Measurements from ENCODE around the gene CEP72.
"Not testable (repeated sequence)": the region's sequence is repeated elsewhere in the genome, so short reads cannot be mapped to it uniquely, and the experiment has no call there.

CEP72 gene

DNA sequence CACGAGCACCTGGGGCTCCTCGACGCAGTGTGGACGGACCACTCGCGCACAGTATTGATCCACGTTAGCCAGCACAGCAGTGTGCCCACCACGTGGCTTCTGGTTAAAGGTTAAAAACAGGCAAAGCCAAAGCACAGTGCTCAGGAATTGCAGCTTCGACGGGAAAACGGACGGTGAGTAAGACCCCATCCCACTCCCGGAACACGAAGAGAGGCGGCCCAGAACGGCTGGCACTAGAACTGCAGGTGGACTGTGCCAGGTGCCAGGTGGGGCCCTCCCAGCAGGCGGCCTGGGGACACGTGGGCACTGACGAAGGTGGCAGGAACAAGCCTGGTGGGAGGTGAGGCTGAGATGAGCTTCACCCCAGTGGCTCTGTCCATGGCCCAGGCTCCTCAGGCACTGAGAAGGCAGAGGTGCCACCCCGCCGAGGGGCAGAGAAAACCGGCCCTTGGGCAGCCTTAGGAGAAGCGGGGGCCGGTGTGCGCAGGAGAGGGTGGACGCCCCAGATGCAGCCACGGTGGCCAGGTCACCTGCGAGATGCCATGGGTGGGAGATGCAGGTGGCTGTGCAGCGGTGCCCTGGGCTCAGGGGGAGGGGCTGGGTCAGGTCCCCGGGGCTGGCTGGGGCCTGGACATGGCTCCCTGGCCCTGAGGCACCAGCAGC, 76.3 kb downstream of the CEP72 start:
- not testable (repeated sequence) for H2AFZ ChIP-seq (ENCODE audit: low read depth, low read length); H3K79me2 ChIP-seq (ENCODE audit: low read length); H3K9me3 ChIP-seq (ENCODE audit: insufficient read depth, low read length); H3K4me2 ChIP-seq (ENCODE audit: low read length); H3K27me3 ChIP-seq (ENCODE audit: low read depth, low read length); H3K27ac ChIP-seq (ENCODE audit: low read length); H3K9ac ChIP-seq (ENCODE audit: low read length); H3K36me3 ChIP-seq (replicated peaks; ENCODE audit: low read depth, low read length); H4K20me1 ChIP-seq (ENCODE audit: insufficient read depth, low read length); H3K4me3 ChIP-seq (ENCODE audit: low read length); H3K4me1 ChIP-seq (ENCODE audit: low read length)

DNA sequence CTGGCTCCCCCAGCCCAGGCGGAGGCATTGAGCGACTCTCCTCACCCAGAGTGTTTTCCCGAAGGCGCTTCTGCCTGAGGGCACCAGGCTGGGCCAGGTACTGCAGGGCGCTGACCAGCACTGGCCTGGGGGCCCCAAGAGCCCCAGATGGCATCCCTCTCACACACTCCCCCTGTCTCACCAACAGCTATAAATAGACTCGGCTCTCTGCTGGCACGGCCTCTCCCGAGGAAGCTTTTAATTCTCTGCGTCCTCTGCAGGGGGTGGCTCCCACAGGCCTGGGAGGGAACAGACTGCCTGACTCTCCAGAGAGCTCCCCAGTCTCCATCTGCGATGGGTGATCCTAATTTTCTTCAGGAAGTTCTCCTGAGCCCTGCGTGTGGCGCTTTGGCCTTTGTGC, 78.2 kb downstream of the CEP72 start:
- not testable (repeated sequence) for H3K27ac ChIP-seq (ENCODE audit: low read length); H3K27me3 ChIP-seq (ENCODE audit: low read depth, low read length); H2AFZ ChIP-seq (ENCODE audit: low read depth, low read length); H3K4me3 ChIP-seq (ENCODE audit: low read length); H3K79me2 ChIP-seq (ENCODE audit: low read length); H4K20me1 ChIP-seq (ENCODE audit: insufficient read depth, low read length); H3K4me2 ChIP-seq (ENCODE audit: low read length); H3K9ac ChIP-seq (ENCODE audit: low read length); H3K4me1 ChIP-seq (ENCODE audit: low read length); H3K36me3 ChIP-seq (replicated peaks; ENCODE audit: low read depth, low read length); H3K9me3 ChIP-seq (ENCODE audit: insufficient read depth, low read length)

DNA sequence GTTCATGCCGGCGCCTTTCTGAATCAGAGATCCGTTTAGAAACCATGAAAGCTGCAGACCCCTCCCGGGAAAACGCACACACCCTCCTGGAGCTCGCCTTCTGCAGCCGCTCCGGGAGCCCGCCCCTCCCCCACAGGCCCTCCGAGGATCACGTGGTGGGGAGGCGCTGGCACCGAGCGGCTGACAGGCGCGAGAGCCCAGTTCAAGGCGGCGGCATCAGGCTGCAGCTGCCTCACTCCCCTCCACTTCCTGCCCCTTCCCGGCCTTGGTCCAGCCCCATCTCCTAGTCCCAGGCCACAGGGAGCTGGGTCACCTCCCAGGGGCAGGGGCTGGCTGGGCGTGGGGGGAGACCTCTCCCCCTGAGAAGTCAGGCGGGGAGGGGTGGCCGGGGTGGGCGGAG, 78.9 kb downstream of the CEP72 start:
- not testable (repeated sequence) for H3K79me2 ChIP-seq (ENCODE audit: low read length); H2AFZ ChIP-seq (ENCODE audit: low read depth, low read length); H3K9ac ChIP-seq (ENCODE audit: low read length); H3K27ac ChIP-seq (ENCODE audit: low read length); H3K36me3 ChIP-seq (replicated peaks; ENCODE audit: low read depth, low read length); H3K4me3 ChIP-seq (ENCODE audit: low read length); H3K9me3 ChIP-seq (ENCODE audit: insufficient read depth, low read length); H3K27me3 ChIP-seq (ENCODE audit: low read depth, low read length); H4K20me1 ChIP-seq (ENCODE audit: insufficient read depth, low read length); H3K4me1 ChIP-seq (ENCODE audit: low read length)
- peak overlapping the region; percentile 22; the same call in 1 of the 2 replicates for H3K4me2 ChIP-seq (ENCODE audit: low read length)

DNA sequence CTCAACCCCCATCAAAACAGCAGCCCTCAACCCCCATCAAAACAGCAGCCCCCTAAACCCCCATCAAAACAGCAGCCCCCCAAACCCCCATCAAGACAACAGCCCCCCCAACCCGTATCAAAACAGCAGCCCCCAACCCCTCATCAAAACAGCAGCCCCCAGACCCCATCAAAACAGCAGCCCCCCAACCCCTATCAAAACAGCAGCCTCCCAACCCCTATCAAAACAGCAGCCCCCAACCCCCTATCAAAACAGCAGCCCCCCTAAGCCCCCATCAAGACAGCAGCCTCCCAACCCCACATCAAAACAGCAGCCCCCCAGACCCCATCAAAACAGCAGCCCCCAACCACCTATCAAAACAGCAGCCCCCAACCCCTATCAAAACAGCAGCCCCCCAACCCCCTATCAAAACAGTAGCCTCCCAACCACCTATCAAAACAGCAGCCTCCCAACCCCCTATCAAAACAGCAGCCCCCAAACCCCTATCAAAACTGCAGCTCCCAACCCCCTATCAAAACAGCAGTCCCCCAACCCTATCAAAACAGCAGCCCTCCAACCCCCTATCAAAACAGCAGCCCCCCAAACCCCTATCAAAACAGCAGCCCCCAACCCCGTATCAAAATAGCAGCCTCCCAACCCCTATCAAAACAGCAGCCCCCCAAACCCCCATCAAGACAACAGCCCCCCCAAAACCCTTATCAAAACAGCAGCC, 79.8 kb downstream of the CEP72 start:
- H3K4me2 ChIP-seq (ENCODE audit: low read length) = peak overlapping the region; percentile 73
- H4K20me1 ChIP-seq (ENCODE audit: insufficient read depth, low read length) = no peaks in the 10 kb centered on the region
- no peaks in the 10 kb centered on the region for H3K36me3 ChIP-seq (replicated peaks; ENCODE audit: low read depth, low read length)
- no peak overlapping the region for H2AFZ ChIP-seq (ENCODE audit: low read depth, low read length)
- no peaks in the 10 kb centered on the region for H3K4me1 ChIP-seq (ENCODE audit: low read length)
- no peaks in the 10 kb centered on the region for H3K79me2 ChIP-seq (ENCODE audit: low read length)
- no peaks in the 10 kb centered on the region for H3K9me3 ChIP-seq (ENCODE audit: insufficient read depth, low read length)
- H3K27me3 ChIP-seq (ENCODE audit: low read depth, low read length) = no peaks in the 10 kb centered on the region
- H3K27ac ChIP-seq (ENCODE audit: low read length) = no peak overlapping the region
- H3K4me3 ChIP-seq (ENCODE audit: low read length) = peak overlapping the region; percentile 75
- H3K9ac ChIP-seq (ENCODE audit: low read length) = no peak overlapping the region
- TF ChIP-seq, protein P1, sequence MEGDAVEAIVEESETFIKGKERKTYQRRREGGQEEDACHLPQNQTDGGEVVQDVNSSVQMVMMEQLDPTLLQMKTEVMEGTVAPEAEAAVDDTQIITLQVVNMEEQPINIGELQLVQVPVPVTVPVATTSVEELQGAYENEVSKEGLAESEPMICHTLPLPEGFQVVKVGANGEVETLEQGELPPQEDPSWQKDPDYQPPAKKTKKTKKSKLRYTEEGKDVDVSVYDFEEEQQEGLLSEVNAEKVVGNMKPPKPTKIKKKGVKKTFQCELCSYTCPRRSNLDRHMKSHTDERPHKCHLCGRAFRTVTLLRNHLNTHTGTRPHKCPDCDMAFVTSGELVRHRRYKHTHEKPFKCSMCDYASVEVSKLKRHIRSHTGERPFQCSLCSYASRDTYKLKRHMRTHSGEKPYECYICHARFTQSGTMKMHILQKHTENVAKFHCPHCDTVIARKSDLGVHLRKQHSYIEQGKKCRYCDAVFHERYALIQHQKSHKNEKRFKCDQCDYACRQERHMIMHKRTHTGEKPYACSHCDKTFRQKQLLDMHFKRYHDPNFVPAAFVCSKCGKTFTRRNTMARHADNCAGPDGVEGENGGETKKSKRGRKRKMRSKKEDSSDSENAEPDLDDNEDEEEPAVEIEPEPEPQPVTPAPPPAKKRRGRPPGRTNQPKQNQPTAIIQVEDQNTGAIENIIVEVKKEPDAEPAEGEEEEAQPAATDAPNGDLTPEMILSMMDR (IDR thresholded peaks at IDR 0.05; ENCODE audit: low read depth, low read length) = no peak
- no peak for TF ChIP-seq EZH2phosphoT487 (IDR thresholded peaks at IDR 0.05; ENCODE audit: low read depth)

DNA sequence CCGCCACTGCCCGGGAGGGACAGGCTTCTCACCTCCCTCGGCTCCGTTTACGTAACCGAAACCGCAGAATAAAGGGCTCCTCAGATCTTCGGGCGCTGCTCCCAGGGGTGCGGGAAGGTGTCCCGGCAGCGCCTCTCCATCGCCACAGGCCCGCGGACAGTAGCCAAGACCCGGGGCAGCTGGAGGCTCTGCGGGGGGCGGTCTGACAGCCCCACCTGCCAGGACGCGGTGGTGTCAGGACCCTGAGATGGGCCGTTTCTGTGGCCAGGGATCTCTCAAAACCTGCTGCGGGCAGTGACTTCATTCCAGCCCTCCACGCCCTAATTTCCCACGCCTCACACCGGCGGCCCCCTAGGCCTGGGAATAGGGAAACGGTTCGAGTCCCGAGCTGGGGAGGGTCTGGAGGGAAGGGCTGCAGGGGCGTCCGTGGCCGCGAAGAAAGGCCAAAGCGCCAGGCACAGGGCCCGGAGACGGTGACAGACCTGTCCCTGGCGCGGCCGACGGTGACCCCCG, 80.4 kb downstream of the CEP72 start:
- not testable (repeated sequence) for H3K27ac ChIP-seq (ENCODE audit: low read length); H3K9me3 ChIP-seq (ENCODE audit: insufficient read depth, low read length); H3K4me1 ChIP-seq (ENCODE audit: low read length); H3K36me3 ChIP-seq (replicated peaks; ENCODE audit: low read depth, low read length); H3K27me3 ChIP-seq (ENCODE audit: low read depth, low read length); H4K20me1 ChIP-seq (ENCODE audit: insufficient read depth, low read length); H3K79me2 ChIP-seq (ENCODE audit: low read length); H2AFZ ChIP-seq (ENCODE audit: low read depth, low read length)
- H3K4me2 ChIP-seq (ENCODE audit: low read length) = peak overlapping the region; percentile 73
- H3K4me3 ChIP-seq (ENCODE audit: low read length) = peak overlapping the region; percentile 75
- H3K9ac ChIP-seq (ENCODE audit: low read length) = peak overlapping the region; percentile 6; the same call in 1 of the 2 replicates

DNA sequence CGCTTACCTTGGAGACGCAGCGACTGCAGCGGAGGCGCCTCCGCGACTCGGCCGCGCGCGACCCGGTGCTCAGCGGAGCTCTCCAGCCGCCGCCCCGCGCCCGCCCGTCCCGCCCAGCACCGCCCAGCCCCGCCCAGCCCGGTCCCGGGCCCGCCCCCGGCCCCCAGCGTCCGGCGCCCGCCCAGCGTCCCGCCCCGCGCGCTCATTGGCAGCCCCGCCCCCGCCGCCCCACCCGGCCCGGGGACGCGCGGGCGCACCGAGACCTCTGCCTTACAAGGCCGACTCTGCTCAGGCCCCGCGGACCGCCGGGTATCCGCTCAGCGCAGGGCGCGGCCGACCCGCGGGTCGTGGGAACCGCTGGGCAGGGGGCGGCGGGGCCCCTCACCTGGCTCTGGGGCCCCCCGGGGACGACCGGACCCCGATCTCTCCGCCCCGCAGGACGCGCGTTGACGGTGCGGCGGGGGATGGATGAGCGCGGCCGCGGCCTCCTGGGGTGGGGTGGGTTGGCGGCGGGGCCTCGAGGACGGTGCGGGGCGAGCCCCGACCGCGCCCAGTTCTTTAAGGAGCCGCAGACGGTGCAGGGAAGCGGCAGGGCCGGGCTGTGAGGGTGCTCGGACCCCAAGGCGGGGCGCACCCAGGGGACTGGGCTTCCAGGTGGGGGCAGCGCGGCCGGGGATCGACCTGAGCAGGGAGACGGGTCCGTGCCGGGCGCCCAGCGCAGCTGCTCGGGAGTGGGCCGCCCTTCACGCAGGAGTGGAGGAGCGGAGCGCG, 81.3 kb downstream of the CEP72 start, which contains the start of gene TPPP:
TPPP (minus strand) TSS at position 82 of the 771 bp plus-strand sequence. CDS start 15,292 bp downstream, outside the sequence.
- H3K9me3 ChIP-seq (ENCODE audit: insufficient read depth, low read length); H3K79me2 ChIP-seq (ENCODE audit: low read length); H4K20me1 ChIP-seq (ENCODE audit: insufficient read depth, low read length); H3K4me1 ChIP-seq (ENCODE audit: low read length); H3K27ac ChIP-seq (ENCODE audit: low read length); H2AFZ ChIP-seq (ENCODE audit: low read depth, low read length); H3K27me3 ChIP-seq (ENCODE audit: low read depth, low read length); H3K36me3 ChIP-seq (replicated peaks; ENCODE audit: low read depth, low read length): not testable (repeated sequence)
- Histone ChIP-seq H3K4me2 (ENCODE audit: low read length) (peak within 1 kb of the TSS; percentile 73), H3K9ac (ENCODE audit: low read length) (peak within 1 kb of the TSS; percentile 42; the same call in 1 of the 2 replicates), H3K4me3 (ENCODE audit: low read length) (peak within 1 kb of the TSS; percentile 77)

DNA sequence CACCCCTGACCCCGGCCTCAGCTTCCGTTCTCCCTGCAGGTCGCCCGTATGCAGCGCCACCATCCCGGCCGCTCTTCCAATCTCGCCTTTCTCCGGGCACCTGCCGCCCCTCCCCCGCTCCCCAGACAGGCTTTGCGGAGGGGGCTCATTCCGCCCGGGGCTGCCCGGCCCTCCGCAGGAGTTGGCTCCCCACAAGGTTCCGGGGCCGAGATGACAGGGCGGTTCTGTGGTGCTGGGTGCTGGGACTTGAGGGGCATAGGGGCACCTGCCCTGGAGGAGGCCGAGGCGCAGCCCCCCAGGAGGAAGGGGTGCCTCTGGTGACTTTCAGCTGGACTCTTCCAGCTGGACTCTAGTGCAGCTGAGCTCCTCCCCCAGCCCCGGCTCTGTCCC, 81.9 kb downstream of the CEP72 start:
- Histone ChIP-seq H3K4me2 (ENCODE audit: low read length) (peak overlapping the region; percentile 60), H3K4me3 (ENCODE audit: low read length) (peak overlapping the region; percentile 77)

DNA sequence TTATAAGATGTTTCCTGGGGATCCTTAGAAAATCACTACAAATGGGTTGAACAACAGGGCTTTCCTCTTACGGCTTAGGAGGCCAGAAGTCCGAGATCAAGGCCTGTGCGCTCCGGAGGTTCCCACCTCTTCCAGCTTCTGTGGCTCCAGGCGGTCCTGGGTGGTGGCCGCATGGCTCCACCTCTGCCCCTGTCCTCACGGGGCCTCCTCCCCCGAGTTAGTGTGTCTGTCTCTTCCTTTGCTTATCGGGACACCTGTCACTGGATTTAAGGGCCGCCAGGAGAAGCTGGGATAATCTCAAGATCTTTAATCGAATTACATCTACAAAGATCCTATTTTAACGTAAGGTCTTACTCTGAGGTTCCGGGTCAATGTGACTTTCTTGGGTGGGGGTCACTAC, 83.3 kb downstream of the CEP72 start:
- H4K20me1 ChIP-seq (ENCODE audit: insufficient read depth, low read length); H3K27ac ChIP-seq (ENCODE audit: low read length); H3K27me3 ChIP-seq (ENCODE audit: low read depth, low read length); H2AFZ ChIP-seq (ENCODE audit: low read depth, low read length); H3K9me3 ChIP-seq (ENCODE audit: insufficient read depth, low read length); H3K4me2 ChIP-seq (ENCODE audit: low read length); H3K79me2 ChIP-seq (ENCODE audit: low read length); H3K9ac ChIP-seq (ENCODE audit: low read length); H3K36me3 ChIP-seq (replicated peaks; ENCODE audit: low read depth, low read length); H3K4me1 ChIP-seq (ENCODE audit: low read length); H3K4me3 ChIP-seq (ENCODE audit: low read length): not testable (repeated sequence)

More for the DNA sequence above, 81.9 kb downstream of the CEP72 start:
- H3K79me2 ChIP-seq (ENCODE audit: low read length); H4K20me1 ChIP-seq (ENCODE audit: insufficient read depth, low read length); H3K9ac ChIP-seq (ENCODE audit: low read length); H2AFZ ChIP-seq (ENCODE audit: low read depth, low read length); H3K4me1 ChIP-seq (ENCODE audit: low read length); H3K27ac ChIP-seq (ENCODE audit: low read length); H3K36me3 ChIP-seq (replicated peaks; ENCODE audit: low read depth, low read length); H3K27me3 ChIP-seq (ENCODE audit: low read depth, low read length); H3K9me3 ChIP-seq (ENCODE audit: insufficient read depth, low read length): not testable (repeated sequence)

All from OCI-LY3 (cell line).